DND-41 (cell line): Measurements from ENCODE around the gene FRRS1L.

ENCODE experiments used
- EZH2 ChIP-seq: IDR thresholded peaks from 3 replicates; pipeline ENCODE4 v1.6.1; 2012; ENCODE audit warnings: borderline replicate concordance, low read depth, mild to moderate bottlenecking, moderate library complexity, low read length, inconsistent platforms; ENCODE audit not compliant: severe bottlenecking
- TF ChIP-seq, protein P1 (sequence below): IDR thresholded peaks from 2 replicates; pipeline ENCODE4 v1.5.1; 2012; ENCODE audit warnings: borderline replicate concordance, low read length, moderate library complexity, mild to moderate bottlenecking; ENCODE audit not compliant: poor library complexity, severe bottlenecking; ENCODE audit errors: extremely low read depth

- TF ChIP-seq, protein P1, sequence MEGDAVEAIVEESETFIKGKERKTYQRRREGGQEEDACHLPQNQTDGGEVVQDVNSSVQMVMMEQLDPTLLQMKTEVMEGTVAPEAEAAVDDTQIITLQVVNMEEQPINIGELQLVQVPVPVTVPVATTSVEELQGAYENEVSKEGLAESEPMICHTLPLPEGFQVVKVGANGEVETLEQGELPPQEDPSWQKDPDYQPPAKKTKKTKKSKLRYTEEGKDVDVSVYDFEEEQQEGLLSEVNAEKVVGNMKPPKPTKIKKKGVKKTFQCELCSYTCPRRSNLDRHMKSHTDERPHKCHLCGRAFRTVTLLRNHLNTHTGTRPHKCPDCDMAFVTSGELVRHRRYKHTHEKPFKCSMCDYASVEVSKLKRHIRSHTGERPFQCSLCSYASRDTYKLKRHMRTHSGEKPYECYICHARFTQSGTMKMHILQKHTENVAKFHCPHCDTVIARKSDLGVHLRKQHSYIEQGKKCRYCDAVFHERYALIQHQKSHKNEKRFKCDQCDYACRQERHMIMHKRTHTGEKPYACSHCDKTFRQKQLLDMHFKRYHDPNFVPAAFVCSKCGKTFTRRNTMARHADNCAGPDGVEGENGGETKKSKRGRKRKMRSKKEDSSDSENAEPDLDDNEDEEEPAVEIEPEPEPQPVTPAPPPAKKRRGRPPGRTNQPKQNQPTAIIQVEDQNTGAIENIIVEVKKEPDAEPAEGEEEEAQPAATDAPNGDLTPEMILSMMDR, result no peak
- no peak for TF ChIP-seq EZH2
Measured at GRCh38 chr9:109176386-109176785, 9.3 kb upstream of the FRRS1L start.
